Peyer's patch (tissue), 4 donors: Measurements from ENCODE around the gene GDI2.

Source experiments
- CTCF ChIP-seq, 6 experiments: fragments of 450-650 bp in 4 of 6; fragments of 200-600 bp in 2 of 6; sonication (generic) in 1 of 6; IDR thresholded peaks; one replicate each; pipeline ENCODE4 v1.5.1; 2017 to 2019; ENCODE audit warnings: antibody characterized with exemption in 6 of 6, mild to moderate bottlenecking in 3 of 6, moderate library complexity in 1 of 6
- POLR2A ChIP-seq, 2 donors: fragments of 450-650 bp; IDR thresholded peaks; one replicate each; pipeline ENCODE4 v1.5.1; 2017; ENCODE audit warnings: antibody characterized with exemption in 2 of 2, mild to moderate bottlenecking in 2 of 2, moderate library complexity in 2 of 2

GRCh38 chr10:5855979-5856700 is 42.9 kb upstream of the GDI2 start:
- TF ChIP-seq CTCF (IDR thresholded peaks at IDR 0.05) (no peak), POLR2A (IDR thresholded peaks at IDR 0.05) (no peak)
